ENCODE data around the gene THAP10. TPM values are rescaled to one million over a fixed set of nuclear protein-coding genes. Genes with fewer than 3 reads are reported as not detected.

The THAP10 gene
- total RNA-seq, 4 donors from 2014 or later: 3.9 to 5.4 (median 4.9) TPM

GRCh38 chr15:70854666-70854976 lies 37.6 kb downstream of the THAP10 start:
- no peaks in the 10 kb centered on the region for H3K9me3 ChIP-seq
- intact Hi-C loops (cut with DNase I): no loop called here
- no peak for DNase-seq
- TF ChIP-seq CTCF (IDR thresholded peaks at IDR 0.05): no peak
- no peaks in the 10 kb centered on the region for H3K36me3 ChIP-seq
- H3K4me3 ChIP-seq (replicated peaks in 1 of 3): peak overlapping the region in 2 of 3 donors; percentile 64 to 77
- no peaks in the 10 kb centered on the region for H3K27me3 ChIP-seq
- peak overlapping the region; percentile 74 to 89 (median 84) for H3K27ac ChIP-seq
- WGBS, 2 donors: 46 to 61% methylated on average over 4 of the region's 4 CpGs
- H3K4me1 ChIP-seq: peaks cover 20 to 40% of the 10 kb centered on the region in 2 donors

DNA sequence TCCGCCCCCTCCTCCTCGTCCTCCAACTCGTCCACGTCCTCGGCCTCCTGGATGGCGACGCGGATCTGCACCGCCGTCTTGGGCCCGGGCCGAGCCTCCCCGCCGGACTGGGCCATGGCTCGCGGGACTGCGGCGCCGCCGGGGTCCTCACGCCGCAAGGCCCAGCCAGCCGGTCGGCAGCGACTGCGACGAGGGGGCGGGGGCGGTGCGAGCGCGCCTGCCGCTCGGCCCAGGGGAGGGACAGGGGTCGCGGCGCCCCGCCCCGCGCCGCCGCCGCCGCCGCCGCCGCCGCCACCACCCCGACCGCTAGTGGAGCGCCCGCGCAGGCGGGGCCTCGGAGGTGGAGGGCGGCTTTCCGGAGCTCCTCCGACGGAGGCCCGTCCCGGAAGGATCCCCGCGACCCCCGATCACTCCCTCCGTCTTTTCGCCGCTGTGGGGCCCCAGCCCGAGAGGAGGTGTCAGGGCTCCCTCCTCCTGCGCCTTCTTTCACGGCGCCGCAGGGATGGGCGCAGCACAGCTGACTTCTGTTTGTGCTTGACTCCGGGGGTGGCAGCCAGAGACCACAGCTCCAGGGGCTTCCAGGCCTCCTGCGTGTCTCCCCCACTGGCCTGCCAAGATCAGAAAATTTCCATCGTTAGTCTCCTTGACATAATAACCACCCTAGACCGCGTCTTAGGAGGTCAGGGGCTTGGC lies 38.1 kb downstream of the THAP10 start, which contains the start of gene LARP6:
Gene LARP6, minus strand, starts transcription at position 185 of the 693 bp plus-strand sequence. Its CDS starts 69 bp downstream, at position 116.
- Histone ChIP-seq H3K4me1 (peaks cover 20 to 40% of the 10 kb centered on the region in 2 donors), H3K27me3 (no peaks in the 10 kb centered on the region), H3K27ac (peak within 1 kb of the TSS; percentile 76 to 89 (median 84)), H3K9me3 (no peaks in the 10 kb centered on the region), H3K36me3 (no peaks in the 10 kb centered on the region), H3K4me3 (replicated peaks in 1 of 3) (peak within 1 kb of the TSS; percentile 43 to 77 (median 64))
- WGBS, 2 donors: 0 to 7% methylated on average over 2 to 6 of the region's 78 CpGs
- intact Hi-C loops (cut with DNase I): no loop called here
- TF ChIP-seq POLR2A (IDR thresholded peaks at IDR 0.05) (peak; percentile 26 to 93), CTCF (IDR thresholded peaks at IDR 0.05) (no peak)
- DNase-seq: peak; percentile 74 to 75

DNA sequence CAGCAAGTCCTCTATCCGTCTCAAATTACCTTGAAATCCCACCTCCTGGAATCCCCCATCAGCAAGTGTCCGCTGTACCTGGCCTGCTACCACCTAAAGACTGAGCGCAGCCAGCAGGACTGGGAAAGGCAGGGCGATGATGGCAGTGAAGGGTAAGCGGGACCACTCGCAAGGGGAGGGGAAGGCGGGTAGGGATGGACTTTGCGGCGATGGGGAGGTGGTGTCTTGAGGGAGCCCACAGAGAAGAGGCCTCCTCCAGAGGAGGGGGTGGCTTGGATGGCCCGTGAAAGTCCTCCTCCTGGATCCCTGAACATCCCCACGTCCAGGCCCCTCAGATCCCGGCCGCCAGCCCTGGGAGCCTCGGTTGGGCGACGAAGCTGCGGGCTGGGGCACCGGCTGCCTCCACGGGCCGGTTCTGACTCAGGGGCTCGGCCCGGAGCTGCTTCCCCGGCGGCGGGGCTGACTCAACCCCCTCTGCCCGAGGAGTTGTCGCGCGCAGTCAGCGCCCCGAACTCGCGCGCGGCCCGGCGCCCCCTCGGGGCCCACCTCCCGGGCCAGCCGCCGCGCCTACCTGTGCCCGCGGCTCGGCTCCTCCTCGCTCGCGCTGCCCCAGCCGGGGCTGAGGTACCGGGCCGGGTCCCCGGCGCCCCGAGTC lies 38.8 kb downstream of the THAP10 start:
- peak overlapping the region; percentile 76 to 89 (median 80) for H3K27ac ChIP-seq
- no peaks in the 10 kb centered on the region for H3K27me3 ChIP-seq
- intact Hi-C loops (cut with DNase I): no loop called here
- peaks cover 20 to 34% of the 10 kb centered on the region in 2 donors for H3K4me1 ChIP-seq
- TF ChIP-seq CTCF (IDR thresholded peaks at IDR 0.05): no peak
- TF ChIP-seq POLR2A (IDR thresholded peaks at IDR 0.05): peak in 1 of 2 donors; percentile 22
- no peaks in the 10 kb centered on the region for H3K9me3 ChIP-seq
- peak; percentile 35 to 41 for DNase-seq
- no peaks in the 10 kb centered on the region for H3K36me3 ChIP-seq
- 10 to 13% methylated on average over 9 to 16 of the region's 54 CpGs for WGBS, 2 donors
- peak overlapping the region; percentile 43 to 77 (median 61) for H3K4me3 ChIP-seq (replicated peaks in 1 of 3)

DNA sequence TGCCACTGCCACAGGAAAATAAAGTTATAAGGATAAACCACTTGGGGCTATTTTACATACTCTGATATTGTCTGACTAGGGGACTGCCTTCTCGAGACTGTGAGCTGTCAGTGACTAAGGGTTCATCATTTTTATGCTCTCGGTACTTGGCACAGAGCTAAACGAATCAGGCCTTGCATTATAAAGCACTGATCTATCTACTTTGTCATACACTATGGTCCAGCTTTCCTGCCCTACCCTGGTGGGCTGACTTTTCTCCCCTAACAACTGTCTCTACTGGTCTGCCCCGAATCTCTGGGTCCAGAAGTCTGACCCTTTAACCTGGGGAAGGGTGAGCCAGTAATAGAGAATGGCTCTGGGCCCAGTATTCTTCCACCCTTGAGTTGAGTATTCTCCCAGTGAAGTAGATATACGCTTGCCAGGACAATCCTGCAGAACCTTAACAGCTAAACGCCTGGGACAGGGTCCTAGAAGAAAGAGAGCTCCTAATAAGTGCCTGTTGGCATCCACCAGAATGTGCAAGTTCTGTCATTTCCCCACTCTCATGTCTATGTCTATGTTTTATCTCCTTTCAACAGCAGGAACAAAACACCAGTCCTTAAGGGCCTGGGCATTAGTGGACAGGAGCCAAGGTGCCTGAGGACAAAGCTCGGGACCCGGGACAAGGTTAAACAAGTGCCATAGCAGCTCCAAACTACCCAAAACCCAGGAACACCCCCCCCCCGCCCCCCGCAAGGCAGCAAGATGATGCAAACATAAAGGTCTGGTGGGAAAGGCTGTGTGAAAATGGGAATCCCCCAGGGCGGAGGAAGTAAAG lies 39.5 kb downstream of the THAP10 start:
- Histone ChIP-seq H3K27me3 (no peaks in the 10 kb centered on the region), H3K27ac (peak overlapping the region; percentile 76 to 89 (median 80)), H3K36me3 (no peaks in the 10 kb centered on the region), H3K4me3 (replicated peaks in 1 of 3) (peak overlapping the region; percentile 43 to 77 (median 61)), H3K4me1 (peaks cover 20 to 34% of the 10 kb centered on the region in 2 donors), H3K9me3 (no peaks in the 10 kb centered on the region)
- no peak for TF ChIP-seq CTCF (IDR thresholded peaks at IDR 0.05)
- no peak for TF ChIP-seq POLR2A (IDR thresholded peaks at IDR 0.05)
- DNase-seq: peak; percentile 35 to 38
- intact Hi-C loops (cut with DNase I): no loop called here
- whole genome bisulfite sequencing, 2 donors: 45 to 48% methylated on average over 11 of the region's 11 CpGs

Measured in thyroid gland (tissue), 4 donors.